B cell (primary cell): Measurements from ENCODE around the gene CCL17. TPM values are rescaled to one million over a fixed set of nuclear protein-coding genes. Genes with fewer than 3 reads are reported as not detected.
A peak's percentile ranks its signal among the peaks of the same experiment; 100 is the strongest.

Experiments
- ATAC-seq: fragments of 200-7000 bp; cut with Tn5 transposase; one replicate; pipeline ENCODE4 v1.10.0; 2021; ENCODE audit warnings: low read depth, mild to moderate bottlenecking, moderate number of reproducible peaks, moderate library complexity
- CTCF ChIA-PET: fragments of 350-600 bp; sonication (Branson Sonifier 250); formaldehyde crosslinking; loops from one replicate; lab custom pipeline; 2021; ENCODE audit warnings: antibody characterized with exemption, inconsistent platforms; lab: Charles Lee
- POLR2A ChIA-PET: fragments of 350-600 bp; sonication (Branson Sonifier 250); formaldehyde crosslinking; loops from one replicate; lab custom pipeline; 2021; ENCODE audit warnings: antibody characterized with exemption; lab: Charles Lee
- DNase-seq: peaks from one replicate; pipeline ENCODE4 v3.0.0; 2013
- H2AFZ ChIP-seq: 2 replicates; pipeline ENCODE4 v1.6.1; 2012; ENCODE audit warnings: mild to moderate bottlenecking, low read depth, low read length; ENCODE audit not compliant: insufficient read depth, poor library complexity, severe bottlenecking
- H3K27ac ChIP-seq, 2 donors: 1 replicate in 1 of 2; 2 replicates in 1 of 2; pipeline ENCODE4 v1.5.1; 2012 to 2013; ENCODE audit warnings: low read length in 2 of 2, mild to moderate bottlenecking in 2 of 2, moderate library complexity in 1 of 2
- H3K27me3 ChIP-seq, 4 experiments: fragments of 200-600 bp in 1 of 4; sonication (generic) in 1 of 4; replicated peaks in 1 of 4; 1 replicate in 2 of 4; 2 replicates in 2 of 4; pipeline versions ENCODE4 v1.6.1 to v1.7.0; 2013 to 2016; ENCODE audit warnings: low read length in 3 of 4, mild to moderate bottlenecking in 2 of 4, mixed read lengths in 1 of 4, moderate library complexity in 1 of 4; ENCODE audit not compliant: insufficient read depth in 4 of 4, control insufficient read depth in 3 of 4; ENCODE audit errors: control extremely low read depth in 1 of 4
- H3K36me3 ChIP-seq, 2 experiments: replicated peaks in 1 of 2; 1 replicate in 1 of 2; 2 replicates in 1 of 2; pipeline versions ENCODE4 v1.6.1 to v1.7.1; 2013; ENCODE audit warnings: low read length in 1 of 2; ENCODE audit not compliant: insufficient read depth in 2 of 2, control insufficient read depth in 1 of 2; ENCODE audit errors: control extremely low read depth in 1 of 2, extremely low read depth in 1 of 2
- H3K4me1 ChIP-seq, 2 donors: fragments of 200-600 bp in 1 of 2; sonication (generic) in 1 of 2; 1 replicate in 1 of 2; 2 replicates in 1 of 2; pipeline versions ENCODE4 v1.5.1 to v1.6.1; 2013 to 2017; ENCODE audit warnings: low read length in 2 of 2; ENCODE audit not compliant: control insufficient read depth in 2 of 2, insufficient read depth in 2 of 2
- H3K4me2 ChIP-seq: replicated peaks from 2 replicates; pipeline ENCODE3; 2012; ENCODE audit warnings: mild to moderate bottlenecking, low read depth, low read length; ENCODE audit not compliant: poor library complexity, severe bottlenecking
- H3K4me3 ChIP-seq, 5 experiments: fragments of 200-600 bp in 1 of 5; sonication (generic) in 1 of 5; 1 replicate in 3 of 5; 2 replicates in 2 of 5; pipeline versions ENCODE4 v1.5.1 to v1.7.0; 2011 to 2016; ENCODE audit warnings: low read length in 4 of 5, mild to moderate bottlenecking in 4 of 5, low read depth in 2 of 5, control low read depth in 1 of 5, moderate library complexity in 1 of 5; ENCODE audit not compliant: insufficient read depth in 1 of 5; ENCODE audit errors: control extremely low read depth in 1 of 5, extremely low read depth in 1 of 5
- H3K79me2 ChIP-seq: fragments of 200-600 bp; sonication (generic); one replicate; pipeline ENCODE4 v1.6.0; 2016; ENCODE audit warnings: low read length; ENCODE audit not compliant: control insufficient read depth, insufficient read depth
- H3K9ac ChIP-seq: fragments of 200-600 bp; sonication (generic); 2 replicates; pipeline ENCODE4 v1.6.1; 2017; ENCODE audit warnings: mild to moderate bottlenecking, low read length, moderate library complexity
- H3K9me3 ChIP-seq, 3 donors: one replicate each; pipeline versions ENCODE4 v1.6.1 to v1.7.1; 2013; ENCODE audit warnings: low read length in 2 of 3; ENCODE audit not compliant: control insufficient read depth in 2 of 3, insufficient read depth in 1 of 3; ENCODE audit errors: control extremely low read depth in 1 of 3
- H4K20me1 ChIP-seq: 2 replicates; pipeline ENCODE4 v1.6.0; 2012; ENCODE audit warnings: mild to moderate bottlenecking, low read length; ENCODE audit not compliant: insufficient read depth, control insufficient read depth, poor library complexity, severe bottlenecking
- H3K27ac Mint-ChIP-seq: one replicate; pipeline ENCODE4 v1.8.0; 2021; ENCODE audit warnings: mixed read lengths
- H3K27me3 Mint-ChIP-seq: one replicate; pipeline ENCODE4 v1.8.0; 2021; ENCODE audit warnings: mixed read lengths
- H3K4me1 Mint-ChIP-seq: one replicate; pipeline ENCODE4 v1.8.0; 2021; ENCODE audit warnings: mixed read lengths
- H3K4me3 Mint-ChIP-seq: one replicate; pipeline ENCODE4 v1.8.0; 2021; ENCODE audit warnings: mixed read lengths
- H3K9me3 Mint-ChIP-seq: one replicate; pipeline ENCODE4 v1.8.0; 2022; ENCODE audit warnings: mixed read lengths; ENCODE audit not compliant: insufficient read depth
- EZH2 ChIP-seq: IDR thresholded peaks from 2 replicates; pipeline ENCODE4 v1.6.1; 2012; ENCODE audit warnings: borderline replicate concordance, low read depth, mild to moderate bottlenecking, moderate library complexity, low read length; ENCODE audit not compliant: insufficient read depth, poor library complexity, severe bottlenecking
- WGBS: methylation state at CpG from one replicate; pipeline ENCODE4 v1.1.5; 2013; ENCODE audit warnings: missing lambda C conversion rate; ENCODE audit not compliant: insufficient coverage; 5-methylcytosine and 5-hydroxymethylcytosine counted together
- intact Hi-C: fragments of 100-400 bp; cut with micrococcal nuclease; formaldehyde crosslinking; loops from one replicate; pipeline ENCODE4 v1.10.0; 2022
- polyA plus RNA-seq: library from polyadenylated mRNA; depleted of rRNA; stranded (reverse); fragments of >200 nt; gene quantifications from 2 replicates; pipeline ENCODE4 v1.2.3, GENCODE V29; 2012
- total RNA-seq, 2 donors: library from RNA; stranded (reverse); fragments of 120-200 nt in 1 of 2; gene quantifications; 1 replicate in 1 of 2; 2 replicates in 1 of 2; pipeline versions ENCODE4 v1.2.3 to v1.2.4, GENCODE V29; 2013 to 2022
- TF ChIP-seq, protein P1 (sequence below): fragments of 200-600 bp; IDR thresholded peaks from one replicate; pipeline ENCODE4 v1.8.0; 2022; ENCODE audit warnings: antibody characterized with exemption, mild to moderate bottlenecking

Gene CCL17
- total and polyA plus RNA-seq, 2 donors (not counting 1 experiment from before 2014, with no cell fraction given), result not detected

DNA sequence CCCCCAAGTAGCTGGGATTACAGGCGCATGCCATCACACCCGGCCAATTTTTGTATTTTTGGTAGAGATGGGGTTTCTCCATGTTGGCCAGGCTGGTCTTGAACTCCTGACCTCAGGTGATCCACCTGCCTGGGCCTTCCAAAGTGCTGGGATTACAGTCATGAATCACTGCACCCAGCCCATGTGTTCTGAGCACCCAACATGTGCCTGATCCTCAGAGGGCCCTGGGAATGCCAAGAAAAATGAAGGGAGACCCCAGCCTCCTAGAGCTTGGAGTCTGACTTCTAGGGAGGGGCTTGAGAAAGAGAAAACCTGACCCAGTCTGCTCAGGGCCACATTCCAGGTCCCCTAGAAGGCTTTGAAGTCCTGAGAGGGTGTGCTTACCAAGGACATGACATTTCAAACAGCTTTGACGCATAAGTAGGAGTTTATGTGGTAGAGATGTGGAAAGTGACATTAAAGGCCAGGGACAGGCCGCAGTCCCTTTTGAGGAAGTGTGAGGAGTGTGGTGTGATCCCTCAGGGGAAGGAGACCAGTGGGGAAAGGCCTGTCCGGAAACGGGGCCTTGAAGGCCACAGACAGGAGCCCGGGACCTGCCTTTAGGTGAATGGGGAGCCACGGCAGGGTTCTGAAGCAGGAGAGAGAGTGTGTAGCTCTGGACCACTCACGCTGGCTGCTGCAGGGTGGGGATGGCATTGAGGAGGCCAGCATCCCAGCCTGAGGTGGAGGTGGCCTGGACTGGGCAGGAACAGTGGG is 47.1 kb upstream of the CCL17 start:
- Histone ChIP-seq H2AFZ (no peak overlapping the region), H3K27me3 (no peaks in the 10 kb centered on the region), H3K36me3 (no peaks in the 10 kb centered on the region), H3K4me3 (no peak overlapping the region), H3K9ac (no peak overlapping the region), H4K20me1 (no peaks in the 10 kb centered on the region), H3K4me1 (peaks cover 8 to 16% of the 10 kb centered on the region in 2 donors), H3K9me3 (no peaks in the 10 kb centered on the region), H3K27ac (no peak overlapping the region), H3K79me2 (no peaks in the 10 kb centered on the region), H3K4me2 (no peak overlapping the region)
- no peaks in the 10 kb centered on the region for H3K9me3 Mint-ChIP-seq
- H3K27me3 Mint-ChIP-seq, result no peaks in the 10 kb centered on the region
- POLR2A ChIA-PET, result interaction anchor here (0.6 kb wide), 1 partner anchor 10 kb away, joined by 7 read pairs; no protein-coding TSS in a partner anchor
- CTCF ChIA-PET, result interaction anchor here (0.7 to 1.5 kb wide), 3 partner anchors 38 to 60 kb away, joined by 3 to 6 read pairs (median 4); no protein-coding TSS in a partner anchor
- WGBS, result 49% methylated on average over 7 of the region's 9 CpGs
- TF ChIP-seq EZH2, result no peak
- TF ChIP-seq, protein P1, sequence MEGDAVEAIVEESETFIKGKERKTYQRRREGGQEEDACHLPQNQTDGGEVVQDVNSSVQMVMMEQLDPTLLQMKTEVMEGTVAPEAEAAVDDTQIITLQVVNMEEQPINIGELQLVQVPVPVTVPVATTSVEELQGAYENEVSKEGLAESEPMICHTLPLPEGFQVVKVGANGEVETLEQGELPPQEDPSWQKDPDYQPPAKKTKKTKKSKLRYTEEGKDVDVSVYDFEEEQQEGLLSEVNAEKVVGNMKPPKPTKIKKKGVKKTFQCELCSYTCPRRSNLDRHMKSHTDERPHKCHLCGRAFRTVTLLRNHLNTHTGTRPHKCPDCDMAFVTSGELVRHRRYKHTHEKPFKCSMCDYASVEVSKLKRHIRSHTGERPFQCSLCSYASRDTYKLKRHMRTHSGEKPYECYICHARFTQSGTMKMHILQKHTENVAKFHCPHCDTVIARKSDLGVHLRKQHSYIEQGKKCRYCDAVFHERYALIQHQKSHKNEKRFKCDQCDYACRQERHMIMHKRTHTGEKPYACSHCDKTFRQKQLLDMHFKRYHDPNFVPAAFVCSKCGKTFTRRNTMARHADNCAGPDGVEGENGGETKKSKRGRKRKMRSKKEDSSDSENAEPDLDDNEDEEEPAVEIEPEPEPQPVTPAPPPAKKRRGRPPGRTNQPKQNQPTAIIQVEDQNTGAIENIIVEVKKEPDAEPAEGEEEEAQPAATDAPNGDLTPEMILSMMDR, result no peak
- DNase-seq (no peak), ATAC-seq (peak; percentile 32)
- intact Hi-C loops, result loop anchor here (1.0 kb wide), 1 partner anchor 8 kb away; no protein-coding TSS in a partner anchor
- H3K4me1 Mint-ChIP-seq, result peaks cover 23% of the 10 kb centered on the region
- peak overlapping the region; percentile 64 for H3K27ac Mint-ChIP-seq
- H3K4me3 Mint-ChIP-seq, result peak overlapping the region; percentile 30

DNA sequence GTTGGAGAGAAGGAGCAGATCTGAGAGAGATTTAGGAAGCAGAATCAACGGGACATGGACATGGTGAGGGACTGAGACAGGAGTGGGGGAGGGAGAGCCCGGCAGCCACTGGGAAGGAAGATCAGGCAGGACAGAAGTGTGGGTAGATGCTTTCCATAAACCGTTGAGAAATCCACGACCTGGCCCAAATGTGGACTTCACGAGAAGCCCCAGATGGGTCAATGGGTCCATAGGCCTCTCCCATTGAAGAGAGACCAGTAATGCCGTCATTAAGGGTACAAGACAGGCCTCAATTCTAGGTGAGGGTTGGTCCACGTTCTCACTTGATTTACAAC is 46.5 kb upstream of the CCL17 start:
- H4K20me1 ChIP-seq, result no peaks in the 10 kb centered on the region
- H3K4me1 ChIP-seq, result peaks cover 8 to 16% of the 10 kb centered on the region in 2 donors
- Mint-ChIP-seq H3K9me3 (no peaks in the 10 kb centered on the region), H3K4me3 (peak overlapping the region; percentile 30), H3K4me1 (peaks cover 22% of the 10 kb centered on the region), H3K27ac (peak overlapping the region; percentile 82), H3K27me3 (no peaks in the 10 kb centered on the region)
- ChIA-PET CTCF (interaction anchor here (1.5 kb wide), 1 partner anchor 60 kb away, joined by 6 read pairs; no protein-coding TSS in a partner anchor), POLR2A (no interaction called here)
- H2AFZ ChIP-seq, result no peak overlapping the region
- no peaks in the 10 kb centered on the region for H3K36me3 ChIP-seq
- H3K79me2 ChIP-seq, result no peaks in the 10 kb centered on the region
- no peak overlapping the region for H3K4me3 ChIP-seq
- ATAC-seq (peak; percentile 13), DNase-seq (no peak)
- intact Hi-C loops, result no loop called here
- no peaks in the 10 kb centered on the region for H3K9me3 ChIP-seq
- H3K27ac ChIP-seq, result no peak overlapping the region
- H3K9ac ChIP-seq, result no peak overlapping the region
- WGBS, result 83% methylated on average over 6 of the region's 7 CpGs
- TF ChIP-seq, protein P1, result no peak
- no peak for TF ChIP-seq EZH2
- no peak overlapping the region for H3K4me2 ChIP-seq
- H3K27me3 ChIP-seq, result no peaks in the 10 kb centered on the region
